Epidermal melanocyte (primary cell): ENCODE results near the gene PIK3AP1.
"Not testable (repeated sequence)": the region's sequence is repeated elsewhere in the genome, so short reads cannot be mapped to it uniquely, and the experiment has no call there.

ENCODE experiments used
- DNase-seq: peaks from one replicate; pipeline ENCODE4 v3.0.0; 2011; ENCODE audit warnings: low spot score; ENCODE audit not compliant: insufficient read length

PIK3AP1 gene, protein sequence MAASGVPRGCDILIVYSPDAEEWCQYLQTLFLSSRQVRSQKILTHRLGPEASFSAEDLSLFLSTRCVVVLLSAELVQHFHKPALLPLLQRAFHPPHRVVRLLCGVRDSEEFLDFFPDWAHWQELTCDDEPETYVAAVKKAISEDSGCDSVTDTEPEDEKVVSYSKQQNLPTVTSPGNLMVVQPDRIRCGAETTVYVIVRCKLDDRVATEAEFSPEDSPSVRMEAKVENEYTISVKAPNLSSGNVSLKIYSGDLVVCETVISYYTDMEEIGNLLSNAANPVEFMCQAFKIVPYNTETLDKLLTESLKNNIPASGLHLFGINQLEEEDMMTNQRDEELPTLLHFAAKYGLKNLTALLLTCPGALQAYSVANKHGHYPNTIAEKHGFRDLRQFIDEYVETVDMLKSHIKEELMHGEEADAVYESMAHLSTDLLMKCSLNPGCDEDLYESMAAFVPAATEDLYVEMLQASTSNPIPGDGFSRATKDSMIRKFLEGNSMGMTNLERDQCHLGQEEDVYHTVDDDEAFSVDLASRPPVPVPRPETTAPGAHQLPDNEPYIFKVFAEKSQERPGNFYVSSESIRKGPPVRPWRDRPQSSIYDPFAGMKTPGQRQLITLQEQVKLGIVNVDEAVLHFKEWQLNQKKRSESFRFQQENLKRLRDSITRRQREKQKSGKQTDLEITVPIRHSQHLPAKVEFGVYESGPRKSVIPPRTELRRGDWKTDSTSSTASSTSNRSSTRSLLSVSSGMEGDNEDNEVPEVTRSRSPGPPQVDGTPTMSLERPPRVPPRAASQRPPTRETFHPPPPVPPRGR

DNA sequence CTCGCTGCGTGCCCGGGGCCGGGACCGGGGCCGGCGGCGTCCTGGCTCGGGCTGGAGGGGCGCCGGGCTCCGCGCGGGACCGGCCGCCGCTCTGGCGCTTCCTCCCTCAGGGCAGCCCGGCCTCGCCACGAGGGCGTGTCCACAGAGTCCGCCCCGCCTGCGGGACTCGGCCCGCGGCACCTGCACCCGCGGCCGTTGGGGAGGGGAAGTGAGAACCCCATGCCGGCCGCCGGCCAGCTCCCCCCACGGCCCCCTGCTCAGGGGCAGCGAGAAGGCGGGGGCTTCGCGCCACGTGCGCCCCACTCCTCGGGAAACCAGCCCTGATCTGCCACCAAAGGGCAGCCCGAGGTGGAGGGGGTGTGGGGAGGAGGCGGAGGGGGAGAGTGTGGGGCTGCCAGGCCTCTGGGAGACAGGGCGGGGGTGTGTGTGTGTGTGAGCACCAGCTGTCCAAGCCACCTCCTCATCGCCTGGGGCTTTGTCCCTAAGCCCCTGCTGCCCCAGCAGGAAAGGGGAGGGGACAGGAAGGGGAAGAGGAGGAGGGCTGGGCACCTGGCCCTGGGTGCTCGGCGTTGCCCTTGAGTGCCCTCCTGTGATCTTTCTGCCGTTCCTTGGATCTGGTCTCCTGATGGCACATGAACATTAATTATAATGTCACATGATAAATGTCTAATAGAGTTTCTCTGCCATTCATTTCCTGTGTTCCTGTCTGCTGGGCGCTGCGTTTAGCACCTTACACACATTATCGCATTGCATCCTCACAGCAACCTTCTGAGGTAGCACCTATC lies at the start of gene PIK3AP1:
PIK3AP1 (minus strand) TSS at position 93 of the 785 bp plus-strand sequence. CDS start 120 bp downstream, outside the sequence.
- DNase-seq: no peak

DNA sequence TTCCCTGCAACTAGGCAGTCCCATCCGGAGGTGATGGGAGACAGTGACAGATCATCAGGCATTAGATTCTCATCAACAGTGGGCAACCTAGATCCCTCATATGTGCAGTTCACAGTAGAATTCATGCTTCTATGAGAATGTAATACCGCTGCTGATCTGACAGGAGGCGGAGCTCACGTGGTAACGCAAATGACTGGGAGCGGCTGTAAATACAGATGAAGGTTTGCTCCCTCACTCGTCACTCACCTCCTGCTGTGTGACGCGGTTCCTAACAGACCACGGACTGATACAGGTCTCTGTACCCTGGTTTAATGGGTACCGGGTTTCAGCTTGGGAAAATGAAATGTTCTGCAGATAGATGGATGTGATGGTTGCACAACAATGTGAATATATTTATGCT lies 47.8 kb upstream of the PIK3AP1 start:
- no peak for DNase-seq

DNA sequence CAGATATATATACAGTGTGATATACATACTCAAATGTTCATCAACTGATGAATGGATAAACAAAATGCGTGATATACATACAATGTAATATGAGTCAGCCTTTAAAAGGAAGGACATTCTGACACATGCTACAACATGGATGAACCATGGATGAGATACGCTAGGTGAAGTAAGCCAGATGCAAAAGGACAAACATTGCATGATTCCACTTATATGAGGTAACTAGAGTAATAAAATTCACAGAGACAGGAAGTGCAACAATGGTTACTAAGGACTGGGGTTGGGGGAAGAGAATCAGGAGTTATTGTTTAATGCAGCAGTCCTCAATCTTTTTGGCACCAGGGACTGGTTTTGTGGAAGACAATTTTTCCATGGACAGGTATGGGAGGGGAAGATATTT lies 47.3 kb upstream of the PIK3AP1 start:
- DNase-seq: no peak

DNA sequence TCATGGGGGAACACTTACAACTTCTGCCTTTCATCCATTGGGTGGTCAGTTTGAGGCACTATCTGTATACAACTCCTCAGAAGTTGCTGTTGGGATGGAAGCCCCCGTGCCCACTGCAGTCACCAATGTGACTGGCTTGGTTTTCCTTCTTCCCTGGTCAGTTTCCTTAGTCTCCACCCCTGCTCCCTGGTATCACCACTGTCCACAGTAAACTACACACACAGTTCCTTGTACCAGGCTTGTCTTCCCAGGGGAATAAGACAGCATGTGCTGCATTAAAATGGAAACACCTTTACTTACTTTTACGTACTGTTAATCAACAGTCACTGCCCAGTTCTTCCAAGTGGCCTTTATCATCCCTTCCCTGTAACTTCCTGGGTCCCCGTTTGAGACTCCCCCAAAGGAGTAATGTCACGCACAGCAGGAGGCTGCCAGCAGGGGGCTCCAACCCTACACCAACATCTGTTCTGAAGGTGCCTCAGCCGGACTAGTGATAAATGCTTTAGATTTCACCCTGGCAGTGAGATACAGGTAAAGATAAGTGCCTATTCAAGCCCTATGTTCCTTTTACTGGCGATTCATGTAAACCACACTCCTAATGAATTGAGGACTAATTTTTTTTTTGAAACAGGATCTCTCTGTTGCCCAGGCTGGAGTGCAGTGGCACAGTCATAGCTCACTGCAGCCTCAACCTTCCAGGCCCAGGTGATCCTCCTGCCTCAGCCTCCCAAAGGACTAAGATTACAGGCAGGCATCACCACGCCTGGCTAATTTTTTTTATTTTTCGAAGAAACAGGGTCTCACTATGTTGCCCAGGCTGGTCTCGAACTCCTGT lies 45.3 kb upstream of the PIK3AP1 start:
- DNase-seq: peak; percentile 26

DNA sequence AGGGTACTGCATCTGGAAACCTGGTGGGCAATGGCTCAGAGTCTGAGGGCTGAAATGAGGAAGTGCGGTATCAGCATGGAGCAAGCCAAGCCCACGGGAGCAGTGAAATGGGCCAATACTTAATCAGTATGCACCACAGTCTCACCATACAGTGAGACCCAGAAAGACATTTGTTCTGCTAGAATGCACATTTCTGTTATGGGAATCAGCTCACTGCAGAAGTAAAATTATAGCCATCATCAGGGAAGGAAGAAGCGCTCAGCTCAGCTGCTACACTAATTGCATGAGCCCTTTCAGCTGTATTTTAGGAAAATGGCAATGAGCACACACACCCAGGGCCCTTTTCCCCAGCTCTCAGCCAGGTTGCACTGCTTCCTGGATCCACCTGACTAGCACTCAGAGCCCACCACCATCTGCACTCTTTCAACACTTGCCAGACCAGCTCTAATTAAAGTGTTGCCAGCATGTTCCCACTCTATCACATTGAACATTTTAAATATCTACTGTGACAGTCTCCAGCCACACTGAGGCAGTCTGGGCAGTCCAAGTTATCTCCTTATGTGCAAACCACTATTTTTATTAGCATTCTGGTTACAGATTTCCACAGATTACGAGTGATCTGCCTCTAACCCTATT lies 44.2 kb upstream of the PIK3AP1 start:
- no peak for DNase-seq

DNA sequence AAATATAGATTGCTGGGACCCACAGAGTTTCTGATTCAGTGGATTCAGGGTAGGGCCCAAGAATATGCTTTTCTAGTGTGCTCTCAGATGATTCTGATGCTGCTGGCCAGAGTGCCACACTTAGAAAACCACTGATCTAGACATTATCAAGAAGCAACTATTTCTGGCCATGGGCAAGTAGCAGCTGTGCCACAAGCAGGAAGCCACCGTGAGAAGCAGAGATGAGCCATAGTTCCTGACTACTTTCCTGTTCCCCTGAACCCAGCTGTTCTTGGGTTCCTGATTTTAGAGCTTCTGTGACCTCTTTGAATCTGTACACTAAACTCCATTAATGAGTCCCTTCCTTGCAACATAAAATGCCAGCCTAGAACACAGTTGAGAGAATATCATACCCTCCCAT lies 38.1 kb upstream of the PIK3AP1 start:
- no peak for DNase-seq

DNA sequence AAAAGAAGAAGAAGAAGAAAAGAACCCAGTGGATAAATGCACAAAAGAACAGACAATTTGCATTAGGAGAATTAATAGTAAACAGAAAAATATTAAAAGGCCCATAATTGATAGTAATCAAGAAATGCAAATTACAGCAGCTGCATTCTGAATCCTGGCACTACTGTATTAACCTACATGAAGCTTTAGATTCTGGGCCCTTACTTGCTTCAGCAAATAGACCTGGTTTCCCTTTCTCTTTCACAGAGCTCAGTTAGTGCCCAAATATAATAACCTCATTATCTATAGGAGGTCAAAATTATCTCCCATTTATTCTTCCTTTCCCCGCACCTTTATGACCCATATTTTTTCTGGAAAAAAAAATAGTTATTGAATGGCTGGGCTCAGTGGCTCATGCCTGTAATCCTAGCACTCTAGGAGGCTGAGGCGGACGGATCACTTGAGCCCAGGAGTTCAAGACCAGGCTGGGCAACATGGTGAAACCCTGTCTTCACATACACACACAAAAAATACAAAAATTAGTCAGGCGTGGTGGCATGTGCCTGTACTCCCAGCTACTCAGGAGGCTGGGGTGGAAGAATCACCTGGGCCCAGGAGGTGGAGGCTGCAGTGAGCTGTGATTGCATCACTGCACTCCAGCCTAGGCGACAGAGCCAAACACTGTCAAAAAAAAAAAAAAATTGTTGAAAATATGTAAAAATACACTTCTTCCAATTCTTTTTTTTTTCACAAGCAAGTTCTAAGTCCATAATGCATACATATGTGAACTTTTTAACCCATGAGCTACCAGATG lies 36.0 kb upstream of the PIK3AP1 start:
- DNase-seq: no peak

DNA sequence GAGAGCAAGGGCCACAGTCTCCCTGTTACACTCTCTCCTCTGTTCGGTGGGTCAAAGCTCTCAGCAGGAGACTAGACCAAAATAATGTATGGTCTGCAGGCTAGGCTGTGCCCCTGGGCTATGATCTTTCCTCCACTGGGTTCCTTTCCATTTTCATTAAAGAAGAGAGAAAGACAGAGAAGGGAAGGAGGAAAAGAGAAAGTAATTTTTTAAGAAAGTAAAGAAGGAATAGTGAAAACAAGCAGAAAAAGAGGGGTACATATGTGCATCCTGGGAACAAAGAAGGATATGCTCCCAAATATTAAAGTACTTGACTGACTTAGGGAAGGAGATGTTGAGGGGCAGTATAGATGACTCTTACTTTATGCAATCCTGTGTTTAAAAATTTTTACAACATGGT lies 33.6 kb upstream of the PIK3AP1 start:
- DNase-seq: no peak

DNA sequence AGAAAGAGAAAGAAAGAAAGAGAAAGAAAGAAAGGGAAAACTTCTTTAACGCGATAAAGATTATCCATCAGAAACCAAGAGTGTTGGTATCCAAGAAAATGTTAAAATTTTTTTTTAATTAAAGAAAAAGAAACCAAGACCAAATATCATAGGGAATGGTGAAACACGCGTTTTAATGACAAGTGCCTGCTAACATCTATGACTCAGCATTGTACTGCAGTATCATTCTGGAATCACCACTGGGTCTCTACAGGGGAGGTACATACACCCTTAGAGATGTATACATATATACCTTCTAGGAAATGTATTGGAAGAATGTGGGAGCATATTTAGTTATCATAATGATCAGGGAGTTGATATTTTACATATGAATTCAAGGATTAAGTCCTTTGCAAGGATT lies 32.1 kb upstream of the PIK3AP1 start:
- DNase-seq: no peak

DNA sequence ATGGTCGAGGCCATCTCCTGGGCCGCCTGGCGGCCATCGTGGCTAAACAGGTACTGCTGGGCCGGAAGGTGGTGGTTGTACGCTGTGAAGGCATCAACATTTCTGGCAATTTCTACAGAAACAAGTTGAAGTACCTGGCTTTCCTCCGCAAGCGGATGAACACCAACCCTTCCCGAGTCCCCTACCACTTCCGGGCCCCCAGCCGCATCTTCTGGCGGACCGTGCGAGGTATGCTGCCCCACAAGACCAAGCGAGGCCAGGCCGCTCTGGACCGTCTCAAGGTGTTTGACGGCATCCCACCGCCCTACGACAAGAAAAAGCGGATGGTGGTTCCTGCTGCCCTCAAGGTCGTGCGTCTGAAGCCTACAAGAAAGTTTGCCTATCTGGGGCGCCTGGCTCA lies 30.0 kb upstream of the PIK3AP1 start:
- DNase-seq: not testable (repeated sequence)

DNA sequence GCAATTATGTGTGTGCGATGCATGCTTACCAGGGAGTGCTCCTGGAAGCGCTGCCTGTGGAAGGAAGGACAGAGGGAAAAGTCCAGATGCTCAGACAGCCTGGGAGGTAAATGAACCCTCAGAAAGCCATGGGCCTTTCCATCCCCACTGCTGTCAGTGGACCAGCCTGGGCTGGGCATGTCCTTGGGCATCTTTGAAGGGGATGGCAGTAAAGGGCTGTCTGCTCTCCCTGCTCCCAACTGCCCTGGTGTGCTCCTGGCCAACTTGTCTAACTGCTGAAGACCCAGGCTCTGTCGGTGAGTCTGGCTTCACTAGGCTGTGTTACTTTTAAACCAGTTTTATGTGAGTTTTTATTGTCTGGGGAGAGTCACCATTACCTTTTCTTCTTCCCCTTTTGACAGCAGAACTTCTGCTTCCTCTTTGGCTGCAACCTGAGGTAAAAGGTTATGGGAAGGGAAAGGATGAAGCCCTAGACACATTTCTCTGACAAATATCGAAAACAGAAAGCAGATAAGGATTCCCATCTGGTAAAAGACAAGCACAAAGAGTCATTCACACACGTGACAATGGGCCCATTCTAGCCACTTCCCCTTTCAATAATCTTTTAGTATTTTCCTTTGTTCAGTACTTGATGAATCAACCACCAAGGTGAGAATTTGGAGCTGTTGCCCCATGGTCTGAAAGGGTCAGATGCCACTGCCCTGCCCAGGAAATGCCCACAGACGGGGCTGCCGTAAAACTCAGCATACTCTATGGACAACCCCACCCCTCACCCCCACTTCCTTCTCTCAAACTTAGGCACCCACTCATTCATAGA lies 27.6 kb upstream of the PIK3AP1 start:
- no peak for DNase-seq

DNA sequence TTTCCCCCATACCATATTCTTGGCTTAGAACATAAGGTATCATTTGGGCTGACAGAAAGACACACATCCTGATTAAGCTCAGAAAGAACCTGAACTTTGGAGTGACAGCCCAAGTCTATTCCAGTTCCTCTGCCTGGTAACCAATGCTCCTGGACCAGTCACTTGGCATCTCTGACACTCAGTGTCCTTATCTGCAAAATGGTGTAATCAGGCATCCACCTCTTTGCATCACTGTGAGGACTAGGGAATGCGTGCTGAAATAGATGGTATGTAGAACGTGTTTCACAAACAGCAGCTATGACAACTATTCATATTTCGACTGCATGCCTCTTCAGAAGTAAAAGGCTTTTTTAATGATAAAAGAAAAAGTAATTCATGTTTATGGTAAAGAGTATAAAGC lies 26.2 kb upstream of the PIK3AP1 start:
- no peak for DNase-seq

DNA sequence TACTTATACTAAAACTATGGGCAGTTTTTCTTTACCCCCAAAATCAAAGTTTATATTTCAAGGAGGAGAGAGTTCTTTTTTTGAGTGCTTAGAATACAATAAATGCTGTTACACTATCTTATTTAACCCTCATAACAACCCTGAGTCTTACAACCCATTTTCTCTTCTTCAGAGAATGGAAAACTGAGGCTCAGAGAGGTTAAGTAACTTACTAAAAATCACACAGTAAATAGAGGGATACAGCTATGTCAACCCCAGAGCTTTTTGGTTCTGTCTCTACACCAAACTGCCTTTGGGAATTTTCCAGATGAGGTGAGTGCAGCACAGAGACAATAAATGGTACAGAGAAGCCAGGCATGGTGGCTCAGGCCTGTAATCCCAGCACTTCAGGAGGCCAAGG lies 25.6 kb upstream of the PIK3AP1 start:
- no peak for DNase-seq

DNA sequence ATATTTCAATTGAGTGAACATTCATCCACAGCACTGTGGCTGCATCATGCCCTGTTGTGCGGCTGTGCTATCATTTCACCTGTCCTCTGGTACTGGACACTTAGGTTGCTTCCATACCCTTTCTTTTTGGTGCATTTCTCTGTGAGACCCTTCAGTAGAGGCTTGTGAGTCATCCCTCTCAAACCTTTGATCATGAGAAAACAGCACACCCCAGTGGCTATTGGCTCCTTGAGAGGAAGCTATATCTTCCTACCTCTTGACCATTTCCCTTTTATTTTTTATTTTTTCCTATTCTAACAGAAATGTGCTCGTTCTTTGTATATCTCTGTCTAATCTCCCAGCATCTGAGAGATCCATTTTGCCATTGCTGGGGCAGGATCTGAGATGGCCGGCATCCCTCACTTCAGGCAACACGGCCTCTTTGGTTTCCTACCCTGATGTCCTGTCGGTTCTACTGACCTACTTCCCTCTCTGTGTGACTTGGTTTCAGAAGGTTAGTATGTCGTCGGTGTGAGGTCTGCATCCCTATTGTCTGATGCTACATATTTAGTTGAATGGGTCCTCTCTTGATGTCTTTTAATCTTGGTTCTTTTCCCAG lies 23.8 kb upstream of the PIK3AP1 start:
- no peak for DNase-seq

DNA sequence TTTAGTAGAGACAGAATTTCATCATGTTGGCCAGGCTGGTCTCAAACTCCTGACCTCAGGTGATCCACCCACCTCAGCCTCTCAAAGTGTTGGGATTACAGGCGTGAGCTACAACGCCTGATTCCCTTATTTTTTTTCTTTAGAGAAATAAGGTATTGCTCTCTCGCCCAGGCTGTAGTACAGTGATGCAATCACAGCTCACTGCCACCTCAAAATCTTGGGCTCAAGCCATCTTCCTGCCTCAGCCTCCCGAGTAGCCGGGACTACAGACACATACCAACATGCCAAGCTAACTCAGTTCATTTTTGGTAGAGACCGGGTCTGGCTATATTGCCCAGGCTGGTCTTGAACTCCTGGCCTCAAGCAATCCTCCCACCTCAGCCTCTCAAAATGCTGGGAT lies 21.2 kb upstream of the PIK3AP1 start:
- not testable (repeated sequence) for DNase-seq

DNA sequence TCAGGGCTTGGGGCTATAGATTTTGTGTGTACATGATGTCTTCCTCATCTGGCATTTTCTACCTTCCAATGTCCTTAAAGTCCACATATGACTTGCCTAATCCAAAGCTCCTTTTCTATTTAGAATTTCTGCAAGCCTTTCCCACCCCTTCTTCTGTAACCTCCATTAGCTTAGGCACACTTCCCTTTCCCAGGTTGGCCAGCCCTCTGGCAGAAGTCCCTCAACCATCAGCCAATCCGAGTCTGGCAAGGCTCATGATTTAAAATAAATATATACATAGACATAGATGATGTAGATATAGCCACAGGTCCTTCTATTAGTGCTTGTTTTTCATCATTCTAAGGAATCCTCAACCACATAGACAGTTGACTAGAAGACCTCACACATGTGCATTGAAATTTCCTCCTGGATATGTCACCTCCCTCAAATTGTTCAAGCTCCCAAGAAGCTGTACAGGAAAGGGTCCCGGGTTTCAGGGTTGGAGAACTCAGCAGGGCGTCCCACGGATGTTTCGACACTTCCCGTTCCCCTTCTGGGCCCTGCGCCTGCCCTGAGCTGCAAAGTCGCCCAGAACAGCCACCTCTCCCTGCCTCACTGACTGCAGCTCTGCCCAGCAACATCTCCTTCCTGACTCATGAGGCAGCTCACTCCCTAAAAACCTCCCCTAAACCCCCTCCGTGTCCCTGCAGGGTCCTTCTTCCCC lies 20.4 kb upstream of the PIK3AP1 start:
- DNase-seq: no peak

DNA sequence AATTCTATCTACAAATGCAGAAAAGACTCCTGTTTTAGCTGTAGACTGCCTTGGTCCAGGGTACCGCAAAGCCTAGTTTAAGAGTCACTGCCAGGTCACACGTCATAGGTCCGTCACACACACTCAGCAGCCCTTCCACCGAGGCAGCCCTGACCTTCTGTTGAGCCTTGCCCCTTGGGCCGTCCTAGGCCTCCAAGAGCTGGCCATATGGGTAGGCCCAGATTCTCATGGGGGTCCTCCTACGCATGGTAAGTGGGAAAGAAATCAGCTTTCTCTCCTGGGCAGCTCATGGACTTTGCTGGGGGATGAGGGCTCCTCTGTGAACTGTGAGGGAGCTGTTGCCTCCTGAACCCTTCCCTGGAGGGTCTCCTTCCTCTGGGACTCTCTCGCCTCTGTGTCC lies 19.8 kb upstream of the PIK3AP1 start:
- DNase-seq: no peak
